Mesenchymal stem cell (in vitro differentiated cells and primary cell): ENCODE measurements around the gene CPA1.

Source experiments
- DNase-seq: peaks from one replicate; pipeline ENCODE4 v3.0.0-alpha.2; 2013
- H2AFZ ChIP-seq: one replicate; pipeline ENCODE4 v1.6.1; 2013; ENCODE audit warnings: low read depth, mild to moderate bottlenecking, control low read depth, inconsistent platforms, low read length, moderate library complexity
- H2AK5ac ChIP-seq: 2 replicates; pipeline ENCODE4 v1.6.1; 2013; ENCODE audit warnings: low read length, moderate library complexity, mild to moderate bottlenecking, inconsistent platforms; ENCODE audit not compliant: severe bottlenecking
- H2BK120ac ChIP-seq: one replicate; pipeline ENCODE4 v1.6.1; 2013; ENCODE audit warnings: low read depth, mild to moderate bottlenecking, inconsistent platforms, low read length, moderate library complexity
- H2BK12ac ChIP-seq, 2 experiments: one replicate each; pipeline ENCODE4 v1.6.1; 2013; ENCODE audit warnings: inconsistent platforms in 2 of 2, low read length in 2 of 2, mild to moderate bottlenecking in 2 of 2, moderate library complexity in 2 of 2, control low read depth in 1 of 2
- H2BK15ac ChIP-seq: one replicate; pipeline ENCODE4 v1.6.1; 2013; ENCODE audit warnings: mild to moderate bottlenecking, low read depth, inconsistent platforms; ENCODE audit not compliant: poor library complexity, severe bottlenecking
- H2BK5ac ChIP-seq: 2 replicates; pipeline ENCODE4 v1.6.1; 2013; ENCODE audit warnings: low read depth, mild to moderate bottlenecking, low read length, control low read depth, inconsistent platforms; ENCODE audit not compliant: poor library complexity, severe bottlenecking
- H3K14ac ChIP-seq, 2 experiments: one replicate each; pipeline ENCODE4 v1.6.1; 2013; ENCODE audit warnings: inconsistent platforms in 2 of 2, low read length in 2 of 2, control low read depth in 1 of 2, mild to moderate bottlenecking in 1 of 2, moderate library complexity in 1 of 2
- H3K18ac ChIP-seq, 2 experiments: one replicate each; pipeline ENCODE4 v1.6.1; 2013; ENCODE audit warnings: inconsistent platforms in 2 of 2, low read length in 2 of 2, control low read depth in 1 of 2, low read depth in 1 of 2, mild to moderate bottlenecking in 1 of 2
- H3K23ac ChIP-seq, 2 experiments: one replicate each; pipeline ENCODE4 v1.6.1; 2013; ENCODE audit warnings: inconsistent platforms in 2 of 2, low read length in 2 of 2, mild to moderate bottlenecking in 2 of 2, moderate library complexity in 2 of 2, control low read depth in 1 of 2
- H3K27ac ChIP-seq: 2 replicates; pipeline ENCODE4 v1.5.1; 2013; ENCODE audit warnings: mild to moderate bottlenecking, moderate library complexity, low read length, control low read depth, inconsistent platforms; ENCODE audit not compliant: poor library complexity, severe bottlenecking
- H3K27me3 ChIP-seq, 2 experiments: 2 replicates each; pipeline versions ENCODE4 v1.6.1 to v1.7.0; 2013; ENCODE audit warnings: low read length in 2 of 2, mild to moderate bottlenecking in 2 of 2, moderate library complexity in 2 of 2, control low read depth in 1 of 2, inconsistent platforms in 1 of 2; ENCODE audit not compliant: control insufficient read depth in 1 of 2, insufficient read depth in 1 of 2
- H3K36me3 ChIP-seq, 2 experiments: 2 replicates each; pipeline versions ENCODE4 v1.6.1 to v1.7.0; 2013; ENCODE audit warnings: low read length in 2 of 2, control low read depth in 1 of 2, inconsistent platforms in 1 of 2, low read depth in 1 of 2, mild to moderate bottlenecking in 1 of 2; ENCODE audit not compliant: insufficient read depth in 2 of 2, control insufficient read depth in 1 of 2
- H3K4ac ChIP-seq, 2 experiments: one replicate each; pipeline ENCODE4 v1.6.1; 2013; ENCODE audit warnings: inconsistent platforms in 2 of 2, low read length in 2 of 2, mild to moderate bottlenecking in 2 of 2, moderate library complexity in 2 of 2, control low read depth in 1 of 2, low read depth in 1 of 2
- H3K4me1 ChIP-seq: 2 replicates; pipeline ENCODE4 v1.6.1; 2013; ENCODE audit warnings: low read depth, low read length, control low read depth; ENCODE audit not compliant: control insufficient read depth, insufficient read depth
- H3K4me2 ChIP-seq: 2 replicates; pipeline ENCODE4 v1.6.1; 2013; ENCODE audit warnings: low read length, mild to moderate bottlenecking, inconsistent platforms; ENCODE audit not compliant: poor library complexity, severe bottlenecking
- H3K4me3 ChIP-seq, 2 experiments: 2 replicates each; pipeline versions ENCODE4 v1.5.1 to v1.7.0; 2013; ENCODE audit warnings: low read length in 2 of 2, mild to moderate bottlenecking in 2 of 2, control low read depth in 1 of 2, low read depth in 1 of 2; ENCODE audit not compliant: insufficient read depth in 1 of 2
- H3K79me1 ChIP-seq: replicated peaks from 2 replicates; pipeline ENCODE4 v1.6.1; 2013; ENCODE audit warnings: mild to moderate bottlenecking, control low read depth, low read length, inconsistent platforms; ENCODE audit not compliant: poor library complexity, severe bottlenecking
- H3K9ac ChIP-seq: 2 replicates; pipeline ENCODE4 v1.7.0; 2013; ENCODE audit warnings: mild to moderate bottlenecking, low read length, moderate library complexity
- H3K9me3 ChIP-seq: 2 replicates; pipeline ENCODE4 v1.7.0; 2013; ENCODE audit warnings: mild to moderate bottlenecking, low read length; ENCODE audit not compliant: control insufficient read depth
- H4K8ac ChIP-seq: one replicate; pipeline ENCODE4 v1.6.1; 2013; ENCODE audit warnings: inconsistent platforms, mild to moderate bottlenecking, low read length, moderate library complexity
- H4K91ac ChIP-seq: one replicate; pipeline ENCODE4 v1.6.1; 2013; ENCODE audit warnings: mild to moderate bottlenecking, low read length, inconsistent platforms
- WGBS: methylation state at CpG from one replicate; pipeline ENCODE4 v1.1.7; 2013; ENCODE audit warnings: mixed read lengths; 5-methylcytosine and 5-hydroxymethylcytosine counted together

The CPA1 gene

GRCh38 chr7:130433301-130433700 lies 53.0 kb downstream of the CPA1 start:
- Histone ChIP-seq H3K14ac (no peak overlapping the region), H3K4me2 (no peak overlapping the region), H2AFZ (no peak overlapping the region), H3K9ac (no peak overlapping the region), H2AK5ac (peak overlapping the region; percentile 6), H2BK12ac (peak overlapping the region in 1 of 2 experiments; percentile 11), H3K4me1 (peaks cover 8% of the 10 kb centered on the region), H3K79me1 (peaks cover 19% of the 10 kb centered on the region), H3K23ac (no peak overlapping the region), H3K4ac (peak overlapping the region in 1 of 2 experiments; percentile 71), H2BK15ac (no peak overlapping the region), H4K91ac (no peak overlapping the region), H2BK5ac (no peak overlapping the region), H3K4me3 (no peak overlapping the region), H3K9me3 (no peaks in the 10 kb centered on the region), H3K18ac (peak overlapping the region; percentile 4 to 31), H4K8ac (no peak overlapping the region), H3K36me3 (peaks cover 0 to 3% of the 10 kb centered on the region in 2 experiments), H2BK120ac (peak overlapping the region; percentile 71), H3K27me3 (no peaks in the 10 kb centered on the region), H3K27ac (peak overlapping the region; percentile 5)
- no peak for DNase-seq
- 60% methylated on average over 1 of the region's 1 CpG for WGBS

GRCh38 chr7:130435311-130435854 lies 55.1 kb downstream of the CPA1 start:
- H2AK5ac ChIP-seq: no peak overlapping the region
- no peak overlapping the region for H2BK15ac ChIP-seq
- peak overlapping the region in 1 of 2 experiments; percentile 58 for H3K4ac ChIP-seq
- no peak overlapping the region for H3K23ac ChIP-seq
- H3K14ac ChIP-seq: no peak overlapping the region
- H3K9ac ChIP-seq: no peak overlapping the region
- H2BK12ac ChIP-seq: no peak overlapping the region
- H3K4me2 ChIP-seq: no peak overlapping the region
- H4K91ac ChIP-seq: no peak overlapping the region
- H4K8ac ChIP-seq: no peak overlapping the region
- no peak overlapping the region for H3K27ac ChIP-seq
- H3K9me3 ChIP-seq: no peaks in the 10 kb centered on the region
- H3K79me1 ChIP-seq: peaks cover 22% of the 10 kb centered on the region
- no peaks in the 10 kb centered on the region for H3K36me3 ChIP-seq
- H3K4me1 ChIP-seq: peaks cover 6% of the 10 kb centered on the region
- 51% methylated on average over 2 of the region's 2 CpGs for WGBS
- no peak overlapping the region for H2AFZ ChIP-seq
- H2BK5ac ChIP-seq: no peak overlapping the region
- H3K27me3 ChIP-seq: no peaks in the 10 kb centered on the region
- DNase-seq: peak; percentile 9
- H3K18ac ChIP-seq: peak overlapping the region in 1 of 2 experiments; percentile 84
- no peak overlapping the region for H3K4me3 ChIP-seq
- no peak overlapping the region for H2BK120ac ChIP-seq

GRCh38 chr7:130436253-130436652 lies 56.0 kb downstream of the CPA1 start:
- no peak overlapping the region for H3K14ac ChIP-seq
- H2AK5ac ChIP-seq: no peak overlapping the region
- no peak overlapping the region for H2BK12ac ChIP-seq
- H3K4me1 ChIP-seq: peaks cover 7% of the 10 kb centered on the region
- no peak overlapping the region for H3K27ac ChIP-seq
- H3K4me2 ChIP-seq: no peak overlapping the region
- WGBS: 80% methylated on average over 1 of the region's 1 CpG
- H3K4ac ChIP-seq: no peak overlapping the region
- H2BK120ac ChIP-seq: no peak overlapping the region
- no peak for DNase-seq
- H3K18ac ChIP-seq: no peak overlapping the region
- no peak overlapping the region for H2BK5ac ChIP-seq
- H2AFZ ChIP-seq: no peak overlapping the region
- H3K23ac ChIP-seq: no peak overlapping the region
- H3K36me3 ChIP-seq: no peaks in the 10 kb centered on the region
- H3K27me3 ChIP-seq: no peaks in the 10 kb centered on the region
- H3K9me3 ChIP-seq: no peaks in the 10 kb centered on the region
- H3K9ac ChIP-seq: no peak overlapping the region
- no peak overlapping the region for H2BK15ac ChIP-seq
- peaks cover 24% of the 10 kb centered on the region for H3K79me1 ChIP-seq
- H4K8ac ChIP-seq: no peak overlapping the region
- H3K4me3 ChIP-seq: no peak overlapping the region
- H4K91ac ChIP-seq: no peak overlapping the region
